CD4-positive, alpha-beta T cell treated with Interleukin-6 at 100 ng/mL for 8 hours (primary cell): Measurements from ENCODE around the gene UXS1.

Source experiments
- DNase-seq: peaks from one replicate; pipeline ENCODE4 v3.0.0-alpha.2; 2020; ENCODE audit warnings: mixed read lengths, low spot score

UXS1 gene

GRCh38 chr2:106109675-106110424, 84.3 kb downstream of the UXS1 start:
- DNase-seq, result no peak

- DNase-seq, result no peak
Observed at GRCh38 chr2:106108791-106109190, 85.3 kb downstream of the UXS1 start.

GRCh38 chr2:106108351-106108750, 85.8 kb downstream of the UXS1 start:
- DNase-seq, result no peak

GRCh38 chr2:106107509-106108131, 86.5 kb downstream of the UXS1 start:
- peak; percentile 41 for DNase-seq

- no peak for DNase-seq
Observed at GRCh38 chr2:106106622-106107508, 87.2 kb downstream of the UXS1 start.

- DNase-seq, result no peak
Observed at GRCh38 chr2:106105151-106105922, 88.8 kb downstream of the UXS1 start.

- peak; percentile 75 for DNase-seq
Observed at GRCh38 chr2:106104332-106105062, 89.6 kb downstream of the UXS1 start.

- DNase-seq, result no peak
Observed at GRCh38 chr2:106099691-106100090, 94.4 kb downstream of the UXS1 start.

GRCh38 chr2:106098664-106099063, 95.4 kb downstream of the UXS1 start:
- DNase-seq, result no peak

- DNase-seq, result no peak
Observed at GRCh38 chr2:106098081-106098480, 96.0 kb downstream of the UXS1 start.

- DNase-seq, result no peak
Observed at GRCh38 chr2:106097038-106098000, 96.8 kb downstream of the UXS1 start.

GRCh38 chr2:106096299-106097037, 97.6 kb downstream of the UXS1 start:
- DNase-seq, result peak; percentile 62

GRCh38 chr2:106095478-106096298, 98.4 kb downstream of the UXS1 start:
- DNase-seq, result peak; percentile 91

- peak; percentile 78 for DNase-seq
Observed at GRCh38 chr2:106094131-106094841, 99.8 kb downstream of the UXS1 start.

GRCh38 chr2:106090916-106091618, 103.0 kb downstream of the UXS1 start:
- DNase-seq, result no peak

GRCh38 chr2:106089611-106090010, 104.5 kb downstream of the UXS1 start:
- no peak for DNase-seq
